ENCODE results near the gene ARHGAP11A.

The ARHGAP11A gene

GRCh38 chr15:32670623-32671022, 55.3 kb downstream of the ARHGAP11A start:
- no peak overlapping the region for H3K4me3 ChIP-seq (replicated peaks; ENCODE audit: low read depth, low read length)
- DNase-seq (ENCODE audit: low read depth) = no peak
- no peak for TF ChIP-seq CTCF (IDR thresholded peaks at IDR 0.05; ENCODE audit: low read length, missing control alignments)

- TF ChIP-seq CTCF (IDR thresholded peaks at IDR 0.05; ENCODE audit: low read length, missing control alignments) = no peak
These were observed 56.3 kb downstream of the ARHGAP11A start for GRCh38 chr15:32671339-32672325.

GRCh38 chr15:32674681-32675080, 59.4 kb downstream of the ARHGAP11A start:
- H3K4me3 ChIP-seq (replicated peaks; ENCODE audit: low read depth, low read length) = no peak overlapping the region
- no peak for TF ChIP-seq CTCF (IDR thresholded peaks at IDR 0.05; ENCODE audit: low read length, missing control alignments)
- no peak for DNase-seq (ENCODE audit: low read depth)

More at GRCh38 chr15:32671339-32672325, 56.3 kb downstream of the ARHGAP11A start:
- DNase-seq (ENCODE audit: low read depth) = no peak
- no peak overlapping the region for H3K4me3 ChIP-seq (replicated peaks; ENCODE audit: low read depth, low read length)

- DNase-seq (ENCODE audit: low read depth) = no peak
- H3K4me3 ChIP-seq (replicated peaks; ENCODE audit: low read depth, low read length) = no peak overlapping the region
- TF ChIP-seq CTCF (IDR thresholded peaks at IDR 0.05; ENCODE audit: low read length, missing control alignments) = no peak
These were observed 60.2 kb downstream of the ARHGAP11A start for GRCh38 chr15:32675466-32675865.

GRCh38 chr15:32676169-32676568, 60.9 kb downstream of the ARHGAP11A start:
- H3K4me3 ChIP-seq (replicated peaks; ENCODE audit: low read depth, low read length) = no peak overlapping the region
- no peak for TF ChIP-seq CTCF (IDR thresholded peaks at IDR 0.05; ENCODE audit: low read length, missing control alignments)
- DNase-seq (ENCODE audit: low read depth) = no peak

- no peak for DNase-seq (ENCODE audit: low read depth)
- no peak overlapping the region for H3K4me3 ChIP-seq (replicated peaks; ENCODE audit: low read depth, low read length)
- TF ChIP-seq CTCF (IDR thresholded peaks at IDR 0.05; ENCODE audit: low read length, missing control alignments) = no peak
These were observed 62.0 kb downstream of the ARHGAP11A start for GRCh38 chr15:32677238-32677750.

Measured in fibroblast of pulmonary artery (primary cell).